Thymus (tissue), 2 donors: ENCODE results near the gene GPC1. TPM values are rescaled to one million over a fixed set of nuclear protein-coding genes. Genes with fewer than 3 reads are reported as not detected.

Experiments
- polyA plus RNA-seq: library from polyadenylated mRNA; stranded (reverse); fragments of 200-250 nt; gene quantifications from one replicate; pipeline ENCODE4 v1.2.3, GENCODE V29; 2013
- total RNA-seq: library from RNA; stranded (reverse); fragments of 120-200 nt; gene quantifications from one replicate; pipeline ENCODE4 v1.2.4, GENCODE V29; 2013
- donor health status: healthy.

GPC1 gene
- total and polyA plus RNA-seq, 2 donors, result 4.4 to 46.6 TPM

Other genes starting within 250 kb of the GPC1 start
- gene ANKMY1, start 122.3 kb downstream of the GPC1 start, total RNA-seq, result 6.6 TPM
- gene ANKMY1, start 122.3 kb downstream of the GPC1 start, polyA plus RNA-seq, result 10.3 TPM
- 7.2 TPM for gene DUSP28, start 124.7 kb downstream of the GPC1 start, total RNA-seq
- gene DUSP28, start 124.7 kb downstream of the GPC1 start, polyA plus RNA-seq, result 9.0 TPM
- 14.3 TPM for gene RNPEPL1, start 132.8 kb downstream of the GPC1 start, total RNA-seq
- 109 TPM for gene RNPEPL1, start 132.8 kb downstream of the GPC1 start, polyA plus RNA-seq
- 34.1 TPM for gene CAPN10, start 151.1 kb downstream of the GPC1 start, total RNA-seq
- 67.0 TPM for gene CAPN10, start 151.1 kb downstream of the GPC1 start, polyA plus RNA-seq
- gene GPR35, start 189.8 kb downstream of the GPC1 start, total RNA-seq, result 5.9 TPM
- 21.8 TPM for gene GPR35, start 189.8 kb downstream of the GPC1 start, polyA plus RNA-seq
- gene AQP12B, start 247.2 kb downstream of the GPC1 start, total RNA-seq, result under 0.01 TPM
- 0.11 TPM for gene AQP12B, start 247.2 kb downstream of the GPC1 start, polyA plus RNA-seq